Neuronal stem cell (in vitro differentiated cells): Measurements from ENCODE around the gene PMPCA.

Experiments used
- DNase-seq: peaks from one replicate; pipeline ENCODE4 v3.0.0-alpha.2; 2013; ENCODE audit warnings: low spot score
- H2AFZ ChIP-seq: one replicate; pipeline ENCODE4 v1.6.1; 2013; ENCODE audit warnings: mild to moderate bottlenecking, low read length, inconsistent platforms
- H2AK5ac ChIP-seq: 2 replicates; pipeline ENCODE4 v1.6.1; 2013; ENCODE audit warnings: low read depth, mild to moderate bottlenecking, inconsistent platforms, low read length, moderate library complexity, mixed read lengths
- H2BK120ac ChIP-seq: 2 replicates; pipeline ENCODE4 v1.6.1; 2013; ENCODE audit warnings: low read depth, mild to moderate bottlenecking, inconsistent platforms, low read length, moderate library complexity, mixed read lengths
- H2BK12ac ChIP-seq: one replicate; pipeline ENCODE4 v1.6.1; 2013; ENCODE audit warnings: low read length, inconsistent platforms
- H2BK15ac ChIP-seq: 2 replicates; pipeline ENCODE4 v1.6.1; 2013; ENCODE audit warnings: mild to moderate bottlenecking, low read length, inconsistent platforms, mixed read lengths
- H2BK5ac ChIP-seq: one replicate; pipeline ENCODE4 v1.6.1; 2013; ENCODE audit warnings: inconsistent platforms, mild to moderate bottlenecking, low read length, moderate library complexity
- H3K14ac ChIP-seq: one replicate; pipeline ENCODE4 v1.6.1; 2013; ENCODE audit warnings: low read length, inconsistent platforms
- H3K18ac ChIP-seq: 2 replicates; pipeline ENCODE4 v1.6.1; 2013; ENCODE audit warnings: low read length, inconsistent platforms
- H3K23ac ChIP-seq: 2 replicates; pipeline ENCODE4 v1.6.1; 2013; ENCODE audit warnings: low read depth, mild to moderate bottlenecking, mixed read lengths, low read length, inconsistent platforms; ENCODE audit not compliant: poor library complexity
- H3K27ac ChIP-seq: replicated peaks from 3 replicates; pipeline ENCODE4 v1.5.1; 2013; ENCODE audit warnings: low read length, inconsistent platforms
- H3K27me3 ChIP-seq, 3 experiments: 2 replicates each; pipeline ENCODE4 v1.6.1; 2013; ENCODE audit warnings: low read length in 3 of 3, mild to moderate bottlenecking in 2 of 3, inconsistent platforms in 1 of 3, low read depth in 1 of 3, mixed read lengths in 1 of 3, moderate library complexity in 1 of 3; ENCODE audit not compliant: control insufficient read depth in 3 of 3, insufficient read depth in 3 of 3
- H3K36me3 ChIP-seq, 2 donors: replicated peaks in 1 of 2; 2 replicates each; pipeline ENCODE4 v1.6.1; 2013; ENCODE audit warnings: low read length in 2 of 2; ENCODE audit not compliant: control insufficient read depth in 2 of 2, insufficient read depth in 2 of 2
- H3K4ac ChIP-seq: 2 replicates; pipeline ENCODE4 v1.6.1; 2013; ENCODE audit warnings: inconsistent platforms, mild to moderate bottlenecking, low read length, moderate library complexity
- H3K4me1 ChIP-seq, 2 donors: 1 replicate in 1 of 2; 2 replicates in 1 of 2; pipeline ENCODE4 v1.6.1; 2013; ENCODE audit warnings: low read length in 2 of 2, low read depth in 1 of 2; ENCODE audit not compliant: control insufficient read depth in 2 of 2, insufficient read depth in 1 of 2
- H3K4me2 ChIP-seq: one replicate; pipeline ENCODE4 v1.6.1; 2013; ENCODE audit warnings: mild to moderate bottlenecking, low read length, inconsistent platforms; ENCODE audit not compliant: insufficient read depth, poor library complexity, severe bottlenecking
- H3K4me3 ChIP-seq, 2 donors: 2 replicates each; pipeline ENCODE4 v1.5.1; 2013; ENCODE audit warnings: low read length in 2 of 2, mild to moderate bottlenecking in 2 of 2, inconsistent platforms in 1 of 2, moderate library complexity in 1 of 2
- H3K79me1 ChIP-seq: one replicate; pipeline ENCODE4 v1.6.1; 2013; ENCODE audit warnings: low read depth, mild to moderate bottlenecking, inconsistent platforms, low read length, moderate library complexity
- H3K9ac ChIP-seq: one replicate; pipeline ENCODE4 v1.6.1; 2013; ENCODE audit warnings: mild to moderate bottlenecking, low read depth, low read length, inconsistent platforms; ENCODE audit not compliant: poor library complexity
- H3K9me3 ChIP-seq, 2 donors: replicated peaks in 1 of 2; 2 replicates each; pipeline versions ENCODE3 to v1.6.1; 2013; ENCODE audit warnings: low read length in 2 of 2, mild to moderate bottlenecking in 2 of 2, inconsistent platforms in 1 of 2, low read depth in 1 of 2, mixed read lengths in 1 of 2, moderate library complexity in 1 of 2; ENCODE audit not compliant: control insufficient read depth in 2 of 2, insufficient read depth in 1 of 2
- H4K8ac ChIP-seq: one replicate; pipeline ENCODE4 v1.6.1; 2013; ENCODE audit warnings: low read depth, mild to moderate bottlenecking, inconsistent platforms, low read length, moderate library complexity
- H4K91ac ChIP-seq: one replicate; pipeline ENCODE4 v1.6.1; 2013; ENCODE audit warnings: low read length, low read depth, mild to moderate bottlenecking, inconsistent platforms; ENCODE audit not compliant: poor library complexity
- WGBS, 2 donors: extraction: QIAGEN DNeasy Blood & Tissue Kit; methylation state at CpG; one replicate each; pipeline ENCODE4 v1.1.7; 2013; ENCODE audit warnings: missing lambda C conversion rate in 2 of 2, mixed read lengths in 1 of 2; ENCODE audit not compliant: insufficient read length in 2 of 2, insufficient replicate concordance in 1 of 2; ENCODE audit errors: extremely low coverage in 2 of 2; 5-methylcytosine and 5-hydroxymethylcytosine counted together

PMPCA gene

GRCh38 chr9:136416427-136416826 lies 6.0 kb downstream of the PMPCA start:
- no CpG with 5 or more reads among the region's 8 CpGs for WGBS, 2 donors
- H3K27me3 ChIP-seq, result no peaks in the 10 kb centered on the region

GRCh38 chr9:136416914-136417313 lies 6.5 kb downstream of the PMPCA start:
- Histone ChIP-seq H3K27me3 (no peaks in the 10 kb centered on the region), H4K8ac (no peak overlapping the region), H3K9me3 (peaks cover 0 to 3% of the 10 kb centered on the region in 2 donors), H2AFZ (no peak overlapping the region), H3K14ac (no peak overlapping the region), H4K91ac (no peak overlapping the region), H3K4ac (no peak overlapping the region), H2BK15ac (no peak overlapping the region), H2BK5ac (no peak overlapping the region), H3K4me1 (no peaks in the 10 kb centered on the region), H3K27ac (no peak overlapping the region), H3K9ac (no peak overlapping the region), H2BK120ac (no peak overlapping the region), H3K4me3 (no peak overlapping the region), H2AK5ac (no peak overlapping the region), H3K23ac (no peak overlapping the region), H3K79me1 (peaks cover 7% of the 10 kb centered on the region), H2BK12ac (no peak overlapping the region), H3K36me3 (peaks cover 58 to 96% of the 10 kb centered on the region in 2 donors), H3K18ac (no peak overlapping the region), H3K4me2 (no peak overlapping the region)
- no CpG with 5 or more reads among the region's 19 CpGs for WGBS, 2 donors
- DNase-seq, result no peak

More at GRCh38 chr9:136416427-136416826, 6.0 kb downstream of the PMPCA start:
- Histone ChIP-seq H2BK120ac (no peak overlapping the region), H2BK15ac (no peak overlapping the region), H3K14ac (no peak overlapping the region), H2AFZ (no peak overlapping the region), H3K18ac (no peak overlapping the region), H3K4me1 (peaks cover 3 to 4% of the 10 kb centered on the region in 2 donors), H2BK5ac (peak overlapping the region; percentile 27), H3K9ac (no peak overlapping the region), H3K27ac (no peak overlapping the region), H3K4ac (no peak overlapping the region), H4K8ac (no peak overlapping the region), H4K91ac (no peak overlapping the region), H2AK5ac (no peak overlapping the region), H3K23ac (no peak overlapping the region), H3K4me2 (no peak overlapping the region), H3K79me1 (peaks cover 11% of the 10 kb centered on the region), H2BK12ac (no peak overlapping the region), H3K36me3 (peaks cover 55 to 96% of the 10 kb centered on the region in 2 donors), H3K4me3 (no peak overlapping the region), H3K9me3 (peaks cover 0 to 3% of the 10 kb centered on the region in 2 donors)
- no peak for DNase-seq

GRCh38 chr9:136418182-136419091 lies 8.0 kb downstream of the PMPCA start:
- Histone ChIP-seq H3K23ac (peak overlapping the region; percentile 91), H3K4me1 (no peaks in the 10 kb centered on the region), H2BK12ac (no peak overlapping the region), H3K4ac (no peak overlapping the region), H3K9me3 (no peaks in the 10 kb centered on the region), H2AFZ (no peak overlapping the region), H3K18ac (no peak overlapping the region), H3K4me3 (peak overlapping the region in 1 of 2 donors; percentile 27), H2BK120ac (no peak overlapping the region), H2AK5ac (no peak overlapping the region), H3K79me1 (peaks cover 6% of the 10 kb centered on the region), H3K36me3 (peaks cover 66 to 96% of the 10 kb centered on the region in 2 donors), H3K27me3 (no peaks in the 10 kb centered on the region), H2BK5ac (peak overlapping the region; percentile 66), H2BK15ac (no peak overlapping the region), H3K9ac (peak overlapping the region; percentile 72), H3K27ac (no peak overlapping the region), H4K91ac (no peak overlapping the region), H4K8ac (no peak overlapping the region), H3K14ac (no peak overlapping the region), H3K4me2 (no peak overlapping the region)
- WGBS, 2 donors, result no CpG with 5 or more reads among the region's 48 CpGs
- DNase-seq, result no peak

- Histone ChIP-seq H3K4ac (no peak overlapping the region), H3K18ac (no peak overlapping the region), H3K27me3 (no peaks in the 10 kb centered on the region), H3K4me3 (peak overlapping the region in 1 of 2 donors; percentile 8), H3K23ac (no peak overlapping the region), H2AK5ac (no peak overlapping the region), H4K91ac (no peak overlapping the region), H3K36me3 (peaks cover 67 to 95% of the 10 kb centered on the region in 2 donors), H3K9me3 (no peaks in the 10 kb centered on the region), H2BK120ac (no peak overlapping the region), H2BK12ac (no peak overlapping the region), H3K79me1 (peaks cover 6% of the 10 kb centered on the region), H3K9ac (no peak overlapping the region), H4K8ac (no peak overlapping the region), H3K27ac (no peak overlapping the region), H3K4me2 (no peak overlapping the region), H2BK5ac (peak overlapping the region; percentile 66), H3K4me1 (no peaks in the 10 kb centered on the region), H2BK15ac (no peak overlapping the region), H2AFZ (no peak overlapping the region), H3K14ac (no peak overlapping the region)
- no CpG with 5 or more reads among the region's 12 CpGs for WGBS, 2 donors
- no peak for DNase-seq
Observed at GRCh38 chr9:136419092-136419420, 8.6 kb downstream of the PMPCA start.
